Stomach (tissue), 4 donors: ENCODE measurements around the gene MAGT1.

Experiments used
- CTCF ChIP-seq, 7 experiments: fragments of 450-650 bp in 4 of 7; fragments of 200-600 bp in 3 of 7; sonication (generic) in 3 of 7; IDR thresholded peaks; one replicate each; pipeline ENCODE4 v1.5.1; 2016 to 2019; ENCODE audit warnings: antibody characterized with exemption in 7 of 7, control low read depth in 2 of 7, mild to moderate bottlenecking in 1 of 7
- EP300 ChIP-seq: sonication (generic); formaldehyde crosslinking; IDR thresholded peaks from one replicate; pipeline ENCODE4 v1.6.1; 2017; ENCODE audit warnings: antibody characterized with exemption
- POLR2A ChIP-seq, 4 donors: fragments of 450-650 bp; IDR thresholded peaks; one replicate each; pipeline ENCODE4 v1.6.1; 2016; ENCODE audit warnings: antibody characterized with exemption in 4 of 4, control low read depth in 2 of 4, mild to moderate bottlenecking in 1 of 4, moderate library complexity in 1 of 4

GRCh38 chrX:77786365-77786680 lies 108.9 kb downstream of the MAGT1 start:
- no peak for TF ChIP-seq CTCF (IDR thresholded peaks at IDR 0.05)
- no peak for TF ChIP-seq POLR2A (IDR thresholded peaks at IDR 0.05)
- TF ChIP-seq EP300 = no peak
